Measurements from ENCODE around the gene GOLT1B.

DNA sequence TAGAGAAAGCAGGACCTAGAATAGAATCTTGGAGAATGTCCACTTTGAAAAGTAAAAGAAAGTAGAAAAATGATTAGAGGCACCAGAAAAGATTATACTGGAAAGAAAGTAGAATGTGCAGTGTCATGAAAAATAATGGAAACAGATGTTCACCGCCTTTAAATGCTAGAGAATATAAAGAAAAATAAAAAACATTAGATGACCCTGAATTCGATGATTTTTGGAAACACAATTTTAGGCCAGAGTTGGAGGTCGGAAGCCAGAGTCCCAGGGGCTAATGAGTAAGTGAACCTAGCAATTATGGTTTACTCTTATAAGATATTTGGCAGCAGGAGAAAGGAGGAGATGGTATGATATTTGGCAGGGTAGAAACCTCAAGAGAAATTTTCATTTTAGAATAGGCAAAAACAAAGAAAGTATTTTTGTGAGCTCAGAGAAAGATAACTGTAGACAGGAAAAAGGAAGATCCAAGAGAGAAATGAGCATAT, 65.4 kb downstream of the GOLT1B start:
- TF ChIP-seq CTCF (IDR thresholded peaks at IDR 0.05; ENCODE audit: low read length) (no peak), EZH2 (optimal IDR thresholded peaks at IDR 0.05; ENCODE audit: low read depth, low read length) (no peak), EZH2phosphoT487 (IDR thresholded peaks at IDR 0.05; ENCODE audit: low read length) (no peak)

Data from MM.1S (cell line).